Stimulated activated CD8-positive, alpha-beta memory T cell treated with anti-CD3 and anti-CD28 coated beads, Interleukin-4, amount 100 ng/mL, for 1 hour (primary cell): ENCODE measurements around the gene SLC26A11.

Source experiments
- DNase-seq, 2 donors: peaks; one replicate each; pipeline ENCODE4 v3.0.0-alpha.2; 2020; ENCODE audit warnings: low read depth in 2 of 2, low spot score in 1 of 2

Gene SLC26A11

GRCh38 chr17:80220054-80220735 lies at the start of gene SLC26A11, which contains the start of gene SGSH:
SLC26A11 (plus strand) TSS chr17:80220427; CDS start chr17:80221561, 1,134 bp downstream.
SGSH (minus strand) TSS chr17:80220333; CDS start chr17:80220313, 20 bp downstream.
- DNase-seq = peak; percentile 35 to 42

GRCh38 chr17:80171681-80172080 lies 48.5 kb upstream of the SLC26A11 start:
- no peak for DNase-seq

- DNase-seq = no peak
These were observed 47.1 kb upstream of the SLC26A11 start for GRCh38 chr17:80173126-80173525.

GRCh38 chr17:80173916-80174315 lies 46.3 kb upstream of the SLC26A11 start:
- no peak for DNase-seq

GRCh38 chr17:80176757-80177156 lies 43.5 kb upstream of the SLC26A11 start:
- no peak for DNase-seq

- DNase-seq = no peak
These were observed 42.1 kb upstream of the SLC26A11 start for GRCh38 chr17:80177986-80178595.

GRCh38 chr17:80180192-80180591 lies 40.0 kb upstream of the SLC26A11 start:
- no peak for DNase-seq

GRCh38 chr17:80181431-80181830 lies 38.8 kb upstream of the SLC26A11 start:
- no peak for DNase-seq

GRCh38 chr17:80182118-80182844 lies 37.9 kb upstream of the SLC26A11 start:
- no peak for DNase-seq

- no peak for DNase-seq
These were observed 37.4 kb upstream of the SLC26A11 start for GRCh38 chr17:80182845-80183223.

GRCh38 chr17:80183581-80184422 lies 36.4 kb upstream of the SLC26A11 start:
- DNase-seq = no peak

GRCh38 chr17:80184423-80184714 lies 35.9 kb upstream of the SLC26A11 start:
- DNase-seq = no peak

- DNase-seq = no peak
These were observed 34.3 kb upstream of the SLC26A11 start for GRCh38 chr17:80185968-80186367.

- DNase-seq = no peak
These were observed 33.1 kb upstream of the SLC26A11 start for GRCh38 chr17:80187090-80187489.

- no peak for DNase-seq
These were observed 32.7 kb upstream of the SLC26A11 start for GRCh38 chr17:80187515-80187941.

- no peak for DNase-seq
These were observed 30.6 kb upstream of the SLC26A11 start for GRCh38 chr17:80189611-80190010.

- DNase-seq = no peak
These were observed 29.5 kb upstream of the SLC26A11 start for GRCh38 chr17:80190716-80191115.

GRCh38 chr17:80191192-80191591 lies 29.0 kb upstream of the SLC26A11 start:
- no peak for DNase-seq

- DNase-seq = no peak
These were observed 28.2 kb upstream of the SLC26A11 start for GRCh38 chr17:80191865-80192661.

- no peak for DNase-seq
These were observed 25.1 kb upstream of the SLC26A11 start for GRCh38 chr17:80195141-80195540.
